Measurements from ENCODE around the gene VAV2.
A peak's percentile ranks its signal among the peaks of the same experiment; 100 is the strongest.

DNA sequence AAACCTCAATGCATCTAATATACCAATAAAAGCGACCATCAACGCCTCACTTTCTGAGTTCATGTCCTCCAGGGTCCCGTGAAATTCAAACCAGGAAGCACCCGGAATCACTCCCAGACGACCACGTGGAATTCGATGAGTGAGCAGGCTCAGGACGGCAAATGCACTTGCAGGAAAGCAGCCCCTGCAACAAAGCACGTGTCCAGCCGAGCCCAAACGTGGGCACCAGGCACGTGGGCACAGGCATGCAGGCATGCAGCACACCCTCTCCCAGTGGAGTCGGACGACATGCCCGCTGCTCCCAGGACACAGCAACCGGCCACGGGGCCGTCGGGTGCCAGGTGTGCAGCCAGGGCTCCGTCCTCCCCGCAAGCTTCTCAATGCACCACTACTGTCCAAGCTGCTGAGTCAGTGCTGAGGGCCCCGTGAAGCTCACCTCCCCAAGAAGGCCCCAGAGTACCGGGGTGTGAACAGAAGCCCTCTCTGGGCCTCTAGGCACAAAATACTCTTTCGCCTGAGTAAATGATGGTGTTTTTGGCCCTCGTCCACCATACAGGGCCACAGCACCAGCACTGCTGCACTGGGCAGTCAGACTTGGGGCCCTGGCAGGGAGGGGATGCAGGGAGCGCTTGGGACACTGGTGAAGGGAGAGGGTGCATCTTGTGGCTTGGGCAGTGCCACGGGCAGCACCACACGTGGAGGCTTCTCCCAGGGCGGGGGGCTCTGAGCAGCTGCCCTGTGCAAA lies 87.6 kb downstream of the VAV2 start:
- TF ChIP-seq MAX (IDR thresholded peaks at IDR 0.05) (0 out of 2 replicates have a peak, but pooled peaks have one; percentile 18), YY1 (IDR thresholded peaks at IDR 0.05; ENCODE audit: low read depth) (no peak), RAD21 (IDR thresholded peaks at IDR 0.05; ENCODE audit: low read depth) (no peak), FOXM1 (IDR thresholded peaks at IDR 0.05; ENCODE audit: borderline replicate concordance, low read depth) (no peak), NFIC (IDR thresholded peaks at IDR 0.05) (no peak), TAF1 (IDR thresholded peaks at IDR 0.05; ENCODE audit: low read depth) (no peak), ZBTB7A (IDR thresholded peaks at IDR 0.05; ENCODE audit: low read depth) (no peak), TCF12 (IDR thresholded peaks at IDR 0.05; ENCODE audit: low read depth) (no peak), CEBPB (IDR thresholded peaks at IDR 0.05) (no peak), EGR1 (IDR thresholded peaks at IDR 0.05) (no peak), EP300 (IDR thresholded peaks at IDR 0.05; ENCODE audit: borderline replicate concordance) (no peak), TEAD4 (IDR thresholded peaks at IDR 0.05) (no peak), REST (IDR thresholded peaks at IDR 0.05; ENCODE audit: low read depth) (no peak)
